Measurements from ENCODE around the gene VANGL1.

Gene VANGL1

GRCh38 chr1:115680730-115681111 is 39.0 kb downstream of the VANGL1 start:
- no peak for TF ChIP-seq CTCF (IDR thresholded peaks at IDR 0.05)

GRCh38 chr1:115682792-115683191 is 41.0 kb downstream of the VANGL1 start:
- intact Hi-C loops (cut with DNase I; ENCODE audit: low total_unique reads): no loop called here
- H3K9me3 ChIP-seq: no peaks in the 10 kb centered on the region
- no peak for DNase-seq
- peaks cover 0 to 23% (median 11%) of the 10 kb centered on the region in 4 donors for H3K4me1 ChIP-seq
- no peak overlapping the region for H3K27ac ChIP-seq
- no peaks in the 10 kb centered on the region for H3K27me3 ChIP-seq
- peaks cover 21 to 35% (median 26%) of the 10 kb centered on the region in 3 donors for H3K36me3 ChIP-seq
- no peak for TF ChIP-seq CTCF (IDR thresholded peaks at IDR 0.05)
- no peak overlapping the region for H3K4me3 ChIP-seq

More at GRCh38 chr1:115680730-115681111, 39.0 kb downstream of the VANGL1 start:
- Histone ChIP-seq H3K36me3 (peaks cover 21 to 35% (median 21%) of the 10 kb centered on the region in 3 donors), H3K27me3 (no peaks in the 10 kb centered on the region), H3K9me3 (no peaks in the 10 kb centered on the region), H3K4me1 (peaks cover 0 to 23% (median 15%) of the 10 kb centered on the region in 4 donors), H3K27ac (peak overlapping the region; percentile 78 to 86), H3K4me3 (no peak overlapping the region)
- no peak for DNase-seq
- intact Hi-C loops (cut with DNase I; ENCODE audit: low total_unique reads): no loop called here

GRCh38 chr1:115685029-115685705 is 43.4 kb downstream of the VANGL1 start:
- intact Hi-C loops (cut with DNase I; ENCODE audit: low total_unique reads): no loop called here
- no peak for DNase-seq
- peaks cover 26 to 54% (median 32%) of the 10 kb centered on the region in 3 donors for H3K36me3 ChIP-seq

GRCh38 chr1:115687744-115688143 is 46.0 kb downstream of the VANGL1 start:
- Histone ChIP-seq H3K9me3 (no peaks in the 10 kb centered on the region), H3K27me3 (no peaks in the 10 kb centered on the region), H3K27ac (no peak overlapping the region), H3K4me1 (no peaks in the 10 kb centered on the region), H3K36me3 (peaks cover 41 to 72% (median 49%) of the 10 kb centered on the region in 3 donors), H3K4me3 (no peak overlapping the region)
- intact Hi-C loops (cut with DNase I; ENCODE audit: low total_unique reads): no loop called here
- DNase-seq: no peak
- TF ChIP-seq CTCF (IDR thresholded peaks at IDR 0.05): no peak

More at GRCh38 chr1:115685029-115685705, 43.4 kb downstream of the VANGL1 start:
- TF ChIP-seq CTCF (IDR thresholded peaks at IDR 0.05): no peak
- Histone ChIP-seq H3K4me1 (peaks cover 0 to under 1% (median 0%) of the 10 kb centered on the region in 4 donors), H3K27ac (no peak overlapping the region), H3K4me3 (no peak overlapping the region), H3K27me3 (no peaks in the 10 kb centered on the region), H3K9me3 (no peaks in the 10 kb centered on the region)

- H3K36me3 ChIP-seq: peaks cover 21 to 44% (median 25%) of the 10 kb centered on the region in 3 donors
- intact Hi-C loops (cut with DNase I; ENCODE audit: low total_unique reads): no loop called here
- no peaks in the 10 kb centered on the region for H3K27me3 ChIP-seq
- no peaks in the 10 kb centered on the region for H3K4me1 ChIP-seq
- no peak overlapping the region for H3K4me3 ChIP-seq
- no peak for DNase-seq
- no peaks in the 10 kb centered on the region for H3K9me3 ChIP-seq
- no peak for TF ChIP-seq CTCF (IDR thresholded peaks at IDR 0.05)
- H3K27ac ChIP-seq: no peak overlapping the region
These were observed 49.2 kb downstream of the VANGL1 start for GRCh38 chr1:115690972-115691371.
